AG09319 (cell line): ENCODE results near the gene DENND6B.

Experiments used
- DNase-seq: peaks from one replicate; pipeline ENCODE4 v3.0.0-alpha.2; 2010; ENCODE audit warnings: low read depth; ENCODE audit errors: extremely low read depth
- TF ChIP-seq, protein P1 (sequence below): IDR thresholded peaks from 2 replicates; pipeline ENCODE4 v1.5.1; 2011; ENCODE audit warnings: low read depth, mild to moderate bottlenecking, inconsistent platforms, low read length, moderate library complexity

The DENND6B gene

DNA sequence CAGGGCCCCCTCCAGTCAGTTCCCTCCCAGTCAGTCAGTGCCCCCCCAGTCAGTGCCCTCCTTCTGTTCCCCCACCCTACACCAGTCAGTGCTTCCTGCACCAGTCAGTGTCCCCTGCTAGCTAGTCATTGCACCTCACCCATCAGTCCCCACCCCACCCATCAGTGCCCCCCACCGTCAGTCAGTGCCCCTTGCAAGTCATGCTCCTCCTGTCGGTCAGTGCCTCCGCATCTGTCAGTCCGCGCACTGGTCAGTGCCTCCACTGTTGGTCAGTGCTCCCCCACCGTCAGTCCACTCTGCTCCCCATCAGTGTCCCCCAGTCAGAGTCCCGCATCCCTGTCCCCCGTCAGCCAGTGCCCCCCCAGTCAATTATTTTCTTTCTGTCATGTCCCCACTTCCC is 19.7 kb upstream of the DENND6B start:
- TF ChIP-seq, protein P1, sequence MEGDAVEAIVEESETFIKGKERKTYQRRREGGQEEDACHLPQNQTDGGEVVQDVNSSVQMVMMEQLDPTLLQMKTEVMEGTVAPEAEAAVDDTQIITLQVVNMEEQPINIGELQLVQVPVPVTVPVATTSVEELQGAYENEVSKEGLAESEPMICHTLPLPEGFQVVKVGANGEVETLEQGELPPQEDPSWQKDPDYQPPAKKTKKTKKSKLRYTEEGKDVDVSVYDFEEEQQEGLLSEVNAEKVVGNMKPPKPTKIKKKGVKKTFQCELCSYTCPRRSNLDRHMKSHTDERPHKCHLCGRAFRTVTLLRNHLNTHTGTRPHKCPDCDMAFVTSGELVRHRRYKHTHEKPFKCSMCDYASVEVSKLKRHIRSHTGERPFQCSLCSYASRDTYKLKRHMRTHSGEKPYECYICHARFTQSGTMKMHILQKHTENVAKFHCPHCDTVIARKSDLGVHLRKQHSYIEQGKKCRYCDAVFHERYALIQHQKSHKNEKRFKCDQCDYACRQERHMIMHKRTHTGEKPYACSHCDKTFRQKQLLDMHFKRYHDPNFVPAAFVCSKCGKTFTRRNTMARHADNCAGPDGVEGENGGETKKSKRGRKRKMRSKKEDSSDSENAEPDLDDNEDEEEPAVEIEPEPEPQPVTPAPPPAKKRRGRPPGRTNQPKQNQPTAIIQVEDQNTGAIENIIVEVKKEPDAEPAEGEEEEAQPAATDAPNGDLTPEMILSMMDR, result no peak

DNA sequence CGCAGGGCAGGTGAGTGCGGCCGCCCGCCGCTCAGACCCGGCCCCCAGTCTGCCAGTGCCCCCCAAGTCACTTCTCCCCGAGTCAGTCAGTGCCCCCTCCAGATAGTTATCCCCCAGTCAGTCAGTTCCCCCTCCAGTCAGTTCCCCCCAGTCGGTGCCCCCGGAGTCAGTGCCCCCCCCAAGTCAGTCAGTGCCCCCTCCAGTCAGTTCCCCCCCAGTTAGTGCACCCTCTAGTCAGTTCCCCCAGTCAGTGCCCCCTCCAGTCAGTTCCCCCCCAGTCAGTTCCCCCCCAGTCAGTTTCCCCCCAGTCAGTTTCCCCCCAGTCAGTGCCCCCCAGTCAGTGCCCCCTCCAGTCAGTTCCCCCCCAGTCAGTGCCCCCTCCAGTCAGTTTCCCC is 16.7 kb upstream of the DENND6B start:
- TF ChIP-seq, protein P1, result no peak
- no peak for DNase-seq

More for the DNA sequence above, 19.7 kb upstream of the DENND6B start:
- DNase-seq, result no peak

DNA sequence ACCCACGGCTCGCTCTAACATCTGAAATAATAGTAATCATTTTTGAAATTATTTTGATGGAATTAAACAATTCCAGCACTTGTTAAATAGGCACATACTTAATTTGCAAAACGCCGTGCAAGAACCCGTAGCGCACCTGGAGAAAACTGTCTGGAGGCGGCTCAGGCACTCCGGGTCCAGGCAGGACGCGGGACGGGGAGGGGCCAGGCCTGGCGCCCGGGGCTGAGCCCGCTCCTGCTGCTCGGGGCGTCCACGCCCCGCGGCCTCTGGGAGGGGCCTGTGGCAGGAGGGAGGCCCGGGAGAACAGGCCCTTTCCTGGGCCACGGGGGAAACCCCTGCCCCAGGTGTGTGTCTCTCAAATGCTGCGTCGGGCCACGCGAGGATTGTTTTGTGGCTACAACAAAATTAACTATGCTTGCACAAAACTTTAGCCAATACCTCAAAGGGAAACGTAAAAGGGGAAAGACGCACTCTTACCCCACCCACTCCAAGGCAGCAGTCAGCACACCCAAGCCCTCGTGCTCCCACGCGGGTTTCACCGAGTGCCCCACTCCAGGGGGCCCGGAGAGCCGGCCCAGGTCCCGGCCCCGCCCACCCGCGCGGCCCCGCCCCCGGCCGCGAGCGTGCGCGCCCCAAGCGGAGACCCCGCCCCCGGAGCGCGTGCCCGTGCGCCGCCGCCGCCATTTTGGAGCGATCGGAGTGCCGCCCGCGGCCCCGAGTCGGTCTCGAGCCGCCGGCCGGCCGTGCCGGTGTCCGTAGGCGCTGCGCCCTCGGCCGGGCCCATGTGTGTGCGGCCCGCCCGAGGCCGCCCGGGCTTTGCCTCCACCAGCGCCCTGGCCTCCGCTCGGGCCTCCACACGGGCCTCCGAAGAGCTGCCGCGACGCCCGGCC is 16.1 kb upstream of the DENND6B start, which contains the start of gene PPP6R2:
Gene PPP6R2 (plus strand): TSS at position 677 of the 890 bp plus-strand sequence. CDS start 50,582 bp downstream, outside the sequence.
- TF ChIP-seq, protein P1, result no peak
- peak; percentile 7 for DNase-seq

DNA sequence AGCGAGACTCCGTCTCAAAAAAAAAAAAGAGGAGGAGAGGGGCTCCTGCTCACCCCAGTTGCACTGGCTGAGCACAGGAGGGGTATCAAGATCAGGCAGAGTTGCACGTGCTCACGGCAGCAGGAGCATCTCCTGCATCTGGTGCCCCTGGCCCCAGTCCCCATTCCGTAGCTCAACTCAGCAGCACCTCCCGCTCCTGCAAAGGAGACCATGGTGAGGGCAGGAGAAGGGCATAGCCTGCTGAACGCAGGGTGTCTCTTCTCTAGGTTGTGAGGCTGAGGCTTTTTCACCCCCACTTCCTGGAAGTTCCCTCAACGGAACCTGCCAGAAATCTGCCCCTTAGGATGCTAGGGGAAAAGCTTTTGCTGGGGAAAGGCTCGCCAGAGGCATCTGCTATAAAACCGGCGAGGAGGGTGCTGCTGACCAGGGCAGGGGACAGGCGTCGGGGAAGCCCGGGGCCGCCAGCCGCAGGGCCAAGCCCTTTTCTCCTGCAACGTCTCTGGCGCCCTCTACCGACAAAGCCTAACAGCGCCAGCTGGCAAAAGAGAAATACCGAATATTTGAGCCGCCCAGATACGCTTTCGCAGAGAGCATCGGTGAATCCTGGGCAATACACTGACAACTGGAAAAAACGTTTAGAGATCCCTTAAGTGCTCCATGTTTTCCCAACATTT is 15.3 kb upstream of the DENND6B start:
- DNase-seq, result peak; percentile 51
- TF ChIP-seq, protein P1, result peak; percentile 93

DNA sequence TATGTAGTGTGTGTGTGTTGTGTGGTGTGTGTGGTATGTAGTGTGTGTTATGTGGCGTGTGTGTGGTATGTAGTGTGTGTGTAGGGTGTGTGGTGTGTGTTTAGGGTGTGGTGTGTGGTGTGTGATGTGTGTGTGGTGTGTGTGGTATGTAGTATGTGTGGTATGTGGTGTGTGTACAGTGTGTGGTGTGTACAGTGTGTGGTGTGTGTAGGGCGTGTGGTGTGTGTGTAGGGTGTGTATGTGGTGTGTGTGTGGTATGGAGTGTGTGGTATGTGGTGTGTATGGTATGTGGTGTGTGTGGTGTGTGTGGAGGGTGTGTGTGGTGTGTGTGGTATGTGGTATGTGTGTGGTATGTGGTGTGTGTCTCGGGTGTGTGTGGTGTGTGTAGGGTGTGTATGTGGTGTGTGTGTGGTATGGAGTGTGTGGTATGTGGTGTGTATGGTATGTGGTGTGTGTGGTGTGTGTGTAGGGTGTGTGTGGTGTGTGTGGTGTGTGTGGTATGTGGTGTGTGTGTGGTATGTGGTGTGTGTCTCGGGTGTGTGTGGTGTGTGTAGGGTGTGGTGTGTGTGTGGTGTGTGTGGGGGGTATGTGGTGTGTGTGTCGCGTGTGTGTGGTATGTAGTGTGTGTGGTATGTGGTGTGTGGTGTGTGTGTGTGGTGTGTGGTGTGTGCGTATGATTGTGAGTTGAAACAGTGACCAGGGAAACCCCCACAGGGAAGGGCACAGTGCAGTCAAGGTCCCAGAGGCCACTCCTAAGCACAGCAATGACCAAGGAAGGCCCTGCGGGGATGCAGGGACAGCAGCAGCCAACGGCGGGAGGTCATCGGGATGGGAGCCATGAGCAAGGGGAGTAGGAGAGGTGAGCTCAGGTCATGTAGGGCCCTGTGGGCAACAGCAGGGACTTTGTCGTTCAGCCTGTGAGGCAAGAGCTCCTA is 13.4 kb upstream of the DENND6B start:
- TF ChIP-seq, protein P1, result no peak
- no peak for DNase-seq

DNA sequence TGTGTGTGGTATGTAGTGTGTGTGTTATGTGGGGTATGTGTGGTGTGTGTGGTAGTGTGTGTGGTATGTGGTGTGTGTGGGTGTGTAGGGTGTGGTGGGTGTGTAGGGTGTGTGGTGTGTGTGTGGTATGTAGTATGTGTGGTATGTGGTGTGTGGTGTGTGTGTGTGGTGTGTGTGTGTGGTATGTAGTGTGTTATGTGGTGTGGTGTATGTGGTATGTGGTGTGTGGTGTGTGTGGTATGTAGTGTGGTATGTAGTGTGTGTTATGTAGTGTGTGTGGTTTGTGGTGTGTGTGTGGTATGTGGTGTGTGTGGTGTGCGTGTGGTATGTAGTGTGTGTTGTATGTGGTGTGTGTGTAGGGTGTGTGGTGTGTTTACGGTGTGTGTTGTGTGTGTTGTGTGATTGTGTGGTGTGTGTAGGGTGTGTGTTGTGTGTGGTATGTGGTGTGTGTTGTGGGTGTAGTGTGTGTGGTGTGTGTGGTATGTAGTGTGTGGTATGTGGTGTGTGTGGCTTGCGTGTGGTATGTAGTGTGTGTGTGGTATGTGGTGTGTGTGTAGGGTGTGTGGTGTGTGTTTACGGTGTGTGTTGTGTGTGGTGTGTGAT is 12.1 kb upstream of the DENND6B start:
- TF ChIP-seq, protein P1, result no peak
- no peak for DNase-seq
